CD14-positive monocyte (primary cell): ENCODE measurements around the gene P2RX2. TPM values are rescaled to one million over a fixed set of nuclear protein-coding genes. Genes with fewer than 3 reads are reported as not detected.
"Not testable (repeated sequence)": the region's sequence is repeated elsewhere in the genome, so short reads cannot be mapped to it uniquely, and the experiment has no call there.

ENCODE experiments used
- DNase-seq, 3 donors: peaks; one replicate each; pipeline ENCODE4 v3.0.0-alpha.2; 2011 to 2022
- H2AFZ ChIP-seq: 2 replicates; pipeline ENCODE4 v1.6.0; 2012; ENCODE audit warnings: mild to moderate bottlenecking, low read depth, low read length, inconsistent platforms; ENCODE audit not compliant: insufficient read depth, poor library complexity, severe bottlenecking
- H3K27ac ChIP-seq, 2 donors: 1 replicate in 1 of 2; 2 replicates in 1 of 2; pipeline ENCODE4 v1.5.1; 2012 to 2013; ENCODE audit warnings: low read length in 2 of 2, control low read depth in 1 of 2, inconsistent platforms in 1 of 2, low read depth in 1 of 2, mild to moderate bottlenecking in 1 of 2
- H3K27me3 ChIP-seq, 2 donors: one replicate each; pipeline versions ENCODE4 v1.6.0 to v1.6.1; 2011 to 2013; ENCODE audit warnings: low read length in 2 of 2; ENCODE audit not compliant: control insufficient read depth in 2 of 2, insufficient read depth in 2 of 2
- H3K36me3 ChIP-seq, 2 donors: replicated peaks in 1 of 2; 1 replicate in 1 of 2; 2 replicates in 1 of 2; pipeline versions ENCODE4 v1.5.1 to v1.6.1; 2012 to 2013; ENCODE audit warnings: low read length in 2 of 2, control low read depth in 1 of 2, inconsistent platforms in 1 of 2, mild to moderate bottlenecking in 1 of 2; ENCODE audit not compliant: insufficient read depth in 2 of 2, control insufficient read depth in 1 of 2
- H3K4me1 ChIP-seq, 2 donors: 1 replicate in 1 of 2; 2 replicates in 1 of 2; pipeline versions ENCODE4 v1.5.1 to v1.6.1; 2012 to 2013; ENCODE audit warnings: low read length in 2 of 2, control low read depth in 1 of 2, inconsistent platforms in 1 of 2, mild to moderate bottlenecking in 1 of 2, moderate library complexity in 1 of 2; ENCODE audit not compliant: insufficient read depth in 2 of 2, control insufficient read depth in 1 of 2
- H3K4me2 ChIP-seq: replicated peaks from 2 replicates; pipeline ENCODE3; 2012; ENCODE audit warnings: low read length, moderate library complexity, mild to moderate bottlenecking; ENCODE audit not compliant: poor library complexity, severe bottlenecking; ENCODE audit errors: extremely low read depth
- H3K4me3 ChIP-seq, 3 experiments: fragments of 200-600 bp in 1 of 3; sonication (generic) in 1 of 3; replicated peaks in 1 of 3; 1 replicate in 2 of 3; 2 replicates in 1 of 3; pipeline ENCODE4 v1.5.1; 2011 to 2013; ENCODE audit warnings: low read length in 3 of 3, mild to moderate bottlenecking in 3 of 3, control low read depth in 2 of 3, low read depth in 2 of 3, inconsistent platforms in 1 of 3, moderate library complexity in 1 of 3
- H3K79me2 ChIP-seq: 2 replicates; pipeline ENCODE4 v1.6.0; 2012; ENCODE audit warnings: mild to moderate bottlenecking, control low read depth, inconsistent platforms, low read length, moderate library complexity; ENCODE audit not compliant: insufficient read depth
- H3K9ac ChIP-seq: 2 replicates; pipeline ENCODE4 v1.6.0; 2017; ENCODE audit warnings: low read length, mild to moderate bottlenecking; ENCODE audit not compliant: insufficient read depth, poor library complexity, severe bottlenecking
- H3K9me3 ChIP-seq, 2 donors: replicated peaks in 1 of 2; 1 replicate in 1 of 2; 2 replicates in 1 of 2; pipeline versions ENCODE4 v1.5.1 to v1.6.1; 2012 to 2013; ENCODE audit warnings: low read length in 2 of 2, control low read depth in 1 of 2; ENCODE audit not compliant: control insufficient read depth in 1 of 2, insufficient read depth in 1 of 2
- H4K20me1 ChIP-seq: 2 replicates; pipeline ENCODE4 v1.6.0; 2012; ENCODE audit warnings: mild to moderate bottlenecking, low read length, control low read depth, moderate library complexity; ENCODE audit not compliant: insufficient read depth
- H3K27ac Mint-ChIP-seq, 7 donors: one replicate each; pipeline ENCODE4 v1.8.0; 2020; ENCODE audit warnings: mild to moderate bottlenecking in 7 of 7, mixed read lengths in 7 of 7, moderate library complexity in 6 of 7, inconsistent platforms in 2 of 7
- H3K27me3 Mint-ChIP-seq, 3 donors: one replicate each; pipeline ENCODE4 v1.8.0; 2021 to 2022; ENCODE audit warnings: low read depth in 3 of 3, mild to moderate bottlenecking in 3 of 3, mixed read lengths in 3 of 3, moderate library complexity in 3 of 3, inconsistent platforms in 1 of 3
- H3K36me3 Mint-ChIP-seq, 2 donors: one replicate each; pipeline ENCODE4 v1.8.0; 2020; ENCODE audit warnings: mixed read lengths in 2 of 2, inconsistent platforms in 1 of 2, mild to moderate bottlenecking in 1 of 2
- H3K4me1 Mint-ChIP-seq: one replicate; pipeline ENCODE4 v1.8.0; 2020; ENCODE audit warnings: mild to moderate bottlenecking, mixed read lengths
- H3K4me3 Mint-ChIP-seq, 2 donors: one replicate each; pipeline ENCODE4 v1.8.0; 2020; ENCODE audit warnings: mild to moderate bottlenecking in 2 of 2, mixed read lengths in 2 of 2, moderate library complexity in 1 of 2
- H3K9me3 Mint-ChIP-seq, 7 donors: one replicate each; pipeline ENCODE4 v1.8.0; 2020 to 2022; ENCODE audit warnings: mixed read lengths in 7 of 7, mild to moderate bottlenecking in 6 of 7, moderate library complexity in 6 of 7, inconsistent platforms in 2 of 7
- CTCF ChIP-seq: fragments of 200-600 bp; IDR thresholded peaks from one replicate; pipeline ENCODE4 v1.8.0; 2022; ENCODE audit warnings: antibody characterized with exemption, mild to moderate bottlenecking
- WGBS: methylation state at CpG from one replicate; pipeline ENCODE4 v1.1.5; 2013; ENCODE audit warnings: missing lambda C conversion rate; ENCODE audit not compliant: insufficient coverage; 5-methylcytosine and 5-hydroxymethylcytosine counted together
- intact Hi-C, 2 donors: fragments of 100-400 bp; cut with micrococcal nuclease; formaldehyde crosslinking; loops; one replicate each; pipeline versions ENCODE4 v1.15.0 to v1.15.1; 2023
- polyA plus RNA-seq, 3 donors: library from polyadenylated mRNA; depleted of rRNA in 1 of 3; unstranded in 2 of 3; stranded (reverse) in 1 of 3; fragments of 300-500 nt in 2 of 3; fragments of >200 nt in 1 of 3; fragmentation: Illumina TruSeq in 2 of 3; gene quantifications; 1 replicate in 2 of 3; 2 replicates in 1 of 3; pipeline ENCODE4 v1.2.3, GENCODE V29; 2012 to 2021

Gene P2RX2
- polyA plus RNA-seq, 3 donors = not detected

- Mint-ChIP-seq H3K4me3 (peak overlapping the region; percentile 77 to 87), H3K27ac (no peak overlapping the region), H3K9me3 (peaks cover 2 to 17% (median 5%) of the 10 kb centered on the region in 7 donors), H3K4me1 (peaks cover 27% of the 10 kb centered on the region), H3K36me3 (no peaks in the 10 kb centered on the region), H3K27me3 (peaks cover 50 to 59% (median 54%) of the 10 kb centered on the region in 3 donors)
- H3K4me1 ChIP-seq = peaks cover 17 to 20% of the 10 kb centered on the region in 2 donors
- TF ChIP-seq CTCF = no peak
- peaks cover 0 to 45% of the 10 kb centered on the region in 2 donors for H3K27me3 ChIP-seq
- no peaks in the 10 kb centered on the region for H3K9me3 ChIP-seq
- H3K27ac ChIP-seq = no peak overlapping the region
- H3K4me2 ChIP-seq = peak overlapping the region; percentile 61
- no peaks in the 10 kb centered on the region for H4K20me1 ChIP-seq
- peak overlapping the region; percentile 38 for H2AFZ ChIP-seq
- no peak overlapping the region for H3K9ac ChIP-seq
- WGBS = 19% methylated on average over 3 of the region's 58 CpGs
- H3K79me2 ChIP-seq = no peaks in the 10 kb centered on the region
- intact Hi-C loops = no loop called here
- H3K4me3 ChIP-seq = peak overlapping the region in 2 of 3 experiments; percentile 2 to 68
- no peaks in the 10 kb centered on the region for H3K36me3 ChIP-seq
- no peak for DNase-seq
These were observed 21.0 kb upstream of the P2RX2 start for GRCh38 chr12:132597333-132598316.

- Mint-ChIP-seq H3K4me3 (peak overlapping the region in 1 of 2 donors; percentile 91), H3K4me1 (peaks cover 27% of the 10 kb centered on the region), H3K9me3 (peaks cover 0 to 22% (median 5%) of the 10 kb centered on the region in 7 donors), H3K27me3 (peaks cover 56 to 76% (median 66%) of the 10 kb centered on the region in 3 donors)
- H3K36me3 ChIP-seq, DNase-seq, H3K79me2 ChIP-seq, H2AFZ ChIP-seq, H3K36me3 Mint-ChIP-seq, H3K4me2 ChIP-seq, H4K20me1 ChIP-seq, H3K9me3 ChIP-seq, H3K4me3 ChIP-seq, H3K27ac Mint-ChIP-seq, H3K27ac ChIP-seq, intact Hi-C loops, H3K9ac ChIP-seq: not testable (repeated sequence)
- WGBS = 60% methylated on average over 5 of the region's 6 CpGs
- H3K27me3 ChIP-seq = peaks cover under 1 to 64% of the 10 kb centered on the region in 2 donors
- H3K4me1 ChIP-seq = peaks cover 12 to 20% of the 10 kb centered on the region in 2 donors
These were observed 19.1 kb upstream of the P2RX2 start for GRCh38 chr12:132599502-132599901.
